Measurements from ENCODE around the gene ACTG2.
"Not testable (repeated sequence)": the region's sequence is repeated elsewhere in the genome, so short reads cannot be mapped to it uniquely, and the experiment has no call there.

ACTG2 gene

GRCh38 chr2:73893764-73894474, 1.1 kb downstream of the ACTG2 start:
- DNase-seq, result no peak

DNA sequence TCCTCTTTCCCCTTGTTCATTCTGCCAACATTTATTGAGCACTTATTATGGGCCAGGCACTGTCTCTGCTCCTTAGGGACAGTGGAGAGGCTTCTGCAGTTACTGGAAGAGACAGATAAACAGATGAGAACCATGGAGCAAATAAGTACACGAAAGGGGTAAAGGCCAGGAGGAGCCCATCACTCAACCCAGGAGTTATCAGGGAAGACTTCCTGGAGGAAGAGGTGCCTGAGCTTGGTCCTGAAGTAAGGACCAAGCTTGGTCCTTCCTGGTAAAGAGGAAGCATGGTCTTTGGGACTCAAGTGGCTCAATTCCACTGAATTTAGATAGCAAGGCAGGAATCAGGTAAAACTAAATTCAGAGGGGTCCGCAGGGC, 1.7 kb downstream of the ACTG2 start:
- DNase-seq, result no peak

DNA sequence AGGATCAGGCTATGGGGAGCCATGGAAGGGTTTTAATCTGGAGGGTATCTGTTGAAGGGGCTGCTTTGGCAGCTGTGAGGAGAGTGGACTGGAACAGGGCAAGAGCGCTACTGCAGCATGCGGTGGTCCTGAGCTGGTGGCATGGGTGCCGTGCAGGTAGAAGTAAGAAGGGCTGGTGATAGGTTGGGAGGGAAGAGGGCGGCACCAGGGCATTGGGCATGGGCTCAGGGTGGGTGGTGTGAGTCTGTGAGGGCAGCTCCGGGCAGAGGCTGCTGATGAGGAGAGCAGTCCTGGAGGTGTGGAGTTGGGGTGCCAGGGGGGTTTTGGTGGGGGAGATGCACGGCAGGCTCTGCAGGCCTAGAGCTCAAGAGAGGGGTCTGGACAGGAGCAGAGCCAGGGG, 2.1 kb downstream of the ACTG2 start:
- no peak for DNase-seq

DNA sequence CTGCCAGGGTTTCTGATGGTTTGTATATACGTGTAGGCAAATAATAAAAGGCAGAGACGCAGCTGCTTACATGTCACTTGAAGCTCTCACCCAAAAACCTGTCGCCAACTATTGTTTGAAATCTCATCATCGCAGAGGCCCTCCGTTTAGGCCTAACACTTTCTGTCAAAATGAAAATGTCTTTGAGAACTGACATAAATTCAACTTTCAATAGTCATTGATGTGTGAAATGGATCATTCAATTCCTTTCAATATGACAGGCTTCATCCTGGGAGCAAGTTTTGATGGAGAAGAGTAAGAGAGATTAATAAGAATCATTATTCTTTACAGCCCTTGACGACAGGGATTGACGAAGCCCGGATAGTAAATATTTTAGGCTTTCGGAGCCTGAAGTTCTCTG, 2.7 kb downstream of the ACTG2 start:
- no peak for DNase-seq

DNA sequence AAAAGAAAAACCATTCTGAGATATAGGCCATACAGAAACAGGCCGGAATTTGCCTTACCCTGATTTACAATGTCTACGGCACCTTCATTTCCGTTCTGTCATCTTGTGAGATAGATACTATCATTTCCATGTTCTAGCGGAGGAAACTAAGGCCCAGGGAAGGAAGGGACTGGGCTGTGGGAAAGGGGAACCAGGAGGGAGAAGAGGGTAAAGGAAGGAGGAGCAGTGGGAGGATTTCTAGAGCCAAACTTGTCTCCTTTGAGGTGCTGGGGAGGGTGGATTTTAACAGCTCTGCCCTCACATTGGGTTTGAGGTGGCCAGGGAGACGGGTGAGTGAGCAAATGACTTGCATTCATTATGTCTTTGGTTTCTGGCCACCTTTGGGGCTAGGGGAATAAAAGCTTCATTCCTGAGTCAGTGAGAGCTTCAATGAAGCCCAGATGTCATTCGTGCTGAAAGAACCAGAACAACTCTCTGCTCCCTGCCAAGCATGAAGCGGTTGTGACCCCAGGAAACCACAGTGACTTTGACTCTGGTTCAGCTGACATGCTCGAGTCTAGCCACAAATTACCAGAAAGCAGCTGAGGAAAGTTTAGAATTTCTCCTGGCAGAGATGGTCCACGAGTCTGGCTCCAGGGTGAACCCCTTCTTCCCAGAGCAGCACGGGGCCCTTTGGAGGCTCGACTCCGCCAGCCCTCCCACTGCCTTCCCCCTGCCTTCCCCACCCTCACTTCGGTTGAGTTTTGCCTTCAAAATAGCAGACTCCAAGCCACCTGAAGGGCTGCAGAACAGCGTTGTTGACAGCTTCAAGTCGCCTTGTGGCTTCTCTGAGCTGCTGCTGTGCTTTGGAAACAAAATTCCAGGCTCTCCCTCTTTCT, 3.8 kb downstream of the ACTG2 start:
- DNase-seq, result no peak

GRCh38 chr2:73897240-73897583, 4.4 kb downstream of the ACTG2 start:
- no peak for DNase-seq

DNA sequence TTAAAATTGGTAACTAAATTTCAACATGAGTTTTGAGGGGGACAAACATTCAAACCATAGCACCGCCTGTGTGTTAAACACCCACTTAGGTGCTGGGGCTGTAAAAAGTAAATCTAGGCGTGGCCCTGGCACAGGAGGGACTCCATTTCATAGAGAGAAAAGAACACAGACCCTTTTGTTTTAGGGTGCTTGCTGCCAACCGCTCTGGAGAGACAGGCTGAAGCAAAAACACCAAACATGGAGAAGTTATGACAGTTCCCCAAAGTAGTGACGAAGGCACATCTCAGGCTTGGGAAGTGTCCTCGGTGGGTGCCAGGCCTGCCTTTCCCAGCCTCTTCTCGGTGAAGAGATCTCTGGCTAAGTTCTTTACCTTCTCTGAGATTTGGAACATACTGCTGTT, 5.1 kb downstream of the ACTG2 start:
- no peak for DNase-seq

- DNase-seq, result no peak
Observed at GRCh38 chr2:73899801-73900336, 7.1 kb downstream of the ACTG2 start.

DNA sequence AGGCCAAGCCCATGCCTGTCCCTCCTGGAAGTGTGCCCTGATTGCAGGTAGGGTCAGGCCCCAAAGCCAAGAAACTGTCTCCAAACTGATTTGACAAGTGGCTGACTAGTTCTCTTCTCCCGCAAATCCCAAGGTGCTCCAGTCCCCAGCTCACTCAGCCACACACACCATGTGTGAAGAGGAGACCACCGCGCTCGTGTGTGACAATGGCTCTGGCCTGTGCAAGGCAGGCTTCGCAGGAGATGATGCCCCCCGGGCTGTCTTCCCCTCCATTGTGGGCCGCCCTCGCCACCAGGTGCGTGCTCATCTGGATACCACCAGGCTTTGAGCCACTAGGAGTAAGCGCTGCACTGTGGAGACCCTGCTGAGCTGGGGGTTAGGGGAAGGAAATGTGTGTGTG, 8.3 kb downstream of the ACTG2 start:
- no peak for DNase-seq

GRCh38 chr2:73902284-73902683, 9.5 kb downstream of the ACTG2 start:
- no peak for DNase-seq

- no peak for DNase-seq
Observed at GRCh38 chr2:73903313-73903712, 10.5 kb downstream of the ACTG2 start.

DNA sequence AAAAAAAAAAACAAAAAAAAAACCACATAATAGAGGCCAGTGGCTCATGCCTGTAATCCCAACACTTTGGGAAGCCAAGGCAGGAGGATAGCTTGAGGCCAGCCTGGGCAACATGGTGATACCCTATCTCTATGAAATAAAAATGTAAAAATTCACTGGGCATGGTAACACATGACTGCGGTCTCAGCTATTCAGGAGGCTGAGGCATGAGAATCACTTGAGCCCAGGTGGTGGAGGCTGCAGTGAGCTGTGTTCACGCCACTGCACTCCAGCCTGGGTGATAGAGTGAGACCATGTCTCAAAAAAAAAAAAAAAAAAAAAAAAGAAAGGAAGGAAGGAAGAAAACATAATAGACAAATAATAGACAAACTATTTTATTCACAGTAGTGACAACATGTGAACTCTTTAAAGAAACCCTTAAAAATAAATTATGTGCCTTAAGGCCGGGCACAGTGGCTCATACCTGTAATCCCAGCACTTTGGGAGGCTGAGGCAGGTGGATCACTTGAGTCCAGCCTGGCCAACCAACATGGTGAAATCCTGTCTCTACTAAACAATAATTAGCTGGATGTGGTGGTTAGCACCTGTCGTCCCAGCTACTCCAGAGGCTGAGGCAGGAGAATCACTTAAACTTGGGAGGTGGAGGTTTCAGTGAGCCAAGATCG, 11.3 kb downstream of the ACTG2 start:
- not testable (repeated sequence) for DNase-seq

- DNase-seq, result no peak
Observed at GRCh38 chr2:73904952-73905351, 12.1 kb downstream of the ACTG2 start.

- no peak for DNase-seq
Observed at GRCh38 chr2:73906847-73907505, 14.2 kb downstream of the ACTG2 start.

GRCh38 chr2:73907840-73908452, 15.1 kb downstream of the ACTG2 start:
- DNase-seq, result peak; percentile 40

GRCh38 chr2:73908689-73909652, 16.2 kb downstream of the ACTG2 start:
- no peak for DNase-seq

- no peak for DNase-seq
Observed at GRCh38 chr2:73910873-73911547, 18.2 kb downstream of the ACTG2 start.

- DNase-seq, result no peak
Observed at GRCh38 chr2:73911548-73912208, 18.9 kb downstream of the ACTG2 start.

GRCh38 chr2:73913414-73914054, 20.7 kb downstream of the ACTG2 start:
- no peak for DNase-seq

DNA sequence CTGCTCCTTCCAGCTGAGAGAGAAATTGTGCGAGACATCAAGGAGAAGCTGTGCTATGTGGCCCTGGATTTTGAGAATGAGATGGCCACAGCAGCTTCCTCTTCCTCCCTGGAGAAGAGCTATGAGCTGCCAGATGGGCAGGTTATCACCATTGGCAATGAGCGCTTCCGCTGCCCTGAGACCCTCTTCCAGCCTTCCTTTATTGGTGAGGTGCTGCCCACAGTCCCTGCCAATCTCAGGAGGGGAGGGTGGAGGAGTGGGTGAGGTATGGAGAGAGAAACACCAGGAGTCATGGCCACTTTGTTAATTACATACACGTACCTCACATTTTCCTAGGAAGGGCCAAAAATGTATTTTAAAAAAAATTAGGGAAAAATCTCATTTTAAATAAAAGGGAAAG, 21.9 kb downstream of the ACTG2 start:
- DNase-seq, result no peak

Data from effector CD8-positive, alpha-beta T cell (primary cell).